GM23338 (cell line): ENCODE results near the gene RGL2. TPM values are rescaled to one million over a fixed set of nuclear protein-coding genes. Genes with fewer than 3 reads are reported as not detected.

Source experiments
- CREB1 ChIP-seq: fragments of 250-450 bp; sonication (Bioruptor Pico); IDR thresholded peaks from 2 replicates; pipeline ENCODE4 v1.5.0; 2020; ENCODE audit warnings: low read depth, mild to moderate bottlenecking, moderate library complexity
- EZH2 ChIP-seq: fragments of 200-600 bp; sonication (generic); IDR thresholded peaks from one replicate; pipeline ENCODE4 v1.8.0; 2017; ENCODE audit warnings: antibody characterized with exemption, mild to moderate bottlenecking, low read depth; ENCODE audit not compliant: unreplicated experiment
- EZH2phosphoT487 ChIP-seq: fragments of 200-600 bp; sonication (generic); IDR thresholded peaks from one replicate; pipeline ENCODE4 v1.8.1; 2018; ENCODE audit warnings: antibody characterized with exemption; ENCODE audit not compliant: unreplicated experiment
- JUNB ChIP-seq: IDR thresholded peaks from one replicate; pipeline ENCODE4 v1.6.1; 2016; ENCODE audit warnings: antibody characterized with exemption; ENCODE audit not compliant: unreplicated experiment
- STAT1 ChIP-seq: IDR thresholded peaks from one replicate; pipeline ENCODE4 v1.6.1; 2016; ENCODE audit warnings: antibody characterized with exemption; ENCODE audit not compliant: unreplicated experiment
- polyA plus RNA-seq: library from polyadenylated mRNA; unstranded; fragments of >200 nt; fragmentation: Nextera tagmentation; extraction: Ambion mirVana; gene quantifications from 2 replicates; pipeline ENCODE4 v1.2.1, GENCODE V29; 2016
- total RNA-seq: library from RNA; depleted of rRNA; stranded (reverse); fragments of >200 nt; shearing (Covaris generic); gene quantifications from 2 replicates; pipeline ENCODE4 v1.2.3, GENCODE V29; 2014
- TF ChIP-seq, protein P1 (sequence below): fragments of 250-450 bp; sonication (Bioruptor Pico); IDR thresholded peaks from 2 replicates; pipeline ENCODE4 v1.5.0; 2020; ENCODE audit warnings: mild to moderate bottlenecking, moderate library complexity
- TF ChIP-seq, protein P2 (sequence below), 2 experiments: fragments of 200-600 bp in 1 of 2; sonication (generic) in 1 of 2; conservative IDR thresholded peaks; 2 replicates each; pipeline versions ENCODE4 v1.5.1 to v1.6.1; 2016 to 2017; ENCODE audit warnings: antibody characterized with exemption in 2 of 2, low read depth in 2 of 2, mild to moderate bottlenecking in 2 of 2, moderate library complexity in 1 of 2

Gene RGL2
- total and polyA plus RNA-seq, 2 experiments from 2014 or later: 28.0 to 52.2 TPM

DNA sequence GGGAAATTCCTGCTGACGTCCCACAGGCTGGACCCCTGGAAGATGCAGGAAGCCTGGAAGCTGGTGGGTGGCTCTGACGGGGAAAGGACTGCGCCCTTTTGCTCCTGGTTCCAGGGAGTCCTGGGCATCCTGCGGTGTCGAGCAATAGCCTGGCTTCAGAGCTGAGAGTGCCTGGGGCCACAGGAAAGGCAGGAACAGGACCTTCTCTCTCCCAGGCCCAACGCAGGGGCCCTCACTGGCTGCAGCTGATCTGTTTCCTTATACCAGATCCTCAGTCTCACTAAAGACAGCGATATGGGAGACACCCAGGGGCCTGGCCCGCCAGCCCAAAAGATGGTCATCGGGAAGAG, 20.4 kb downstream of the RGL2 start (continued):
- TF ChIP-seq, protein P1, sequence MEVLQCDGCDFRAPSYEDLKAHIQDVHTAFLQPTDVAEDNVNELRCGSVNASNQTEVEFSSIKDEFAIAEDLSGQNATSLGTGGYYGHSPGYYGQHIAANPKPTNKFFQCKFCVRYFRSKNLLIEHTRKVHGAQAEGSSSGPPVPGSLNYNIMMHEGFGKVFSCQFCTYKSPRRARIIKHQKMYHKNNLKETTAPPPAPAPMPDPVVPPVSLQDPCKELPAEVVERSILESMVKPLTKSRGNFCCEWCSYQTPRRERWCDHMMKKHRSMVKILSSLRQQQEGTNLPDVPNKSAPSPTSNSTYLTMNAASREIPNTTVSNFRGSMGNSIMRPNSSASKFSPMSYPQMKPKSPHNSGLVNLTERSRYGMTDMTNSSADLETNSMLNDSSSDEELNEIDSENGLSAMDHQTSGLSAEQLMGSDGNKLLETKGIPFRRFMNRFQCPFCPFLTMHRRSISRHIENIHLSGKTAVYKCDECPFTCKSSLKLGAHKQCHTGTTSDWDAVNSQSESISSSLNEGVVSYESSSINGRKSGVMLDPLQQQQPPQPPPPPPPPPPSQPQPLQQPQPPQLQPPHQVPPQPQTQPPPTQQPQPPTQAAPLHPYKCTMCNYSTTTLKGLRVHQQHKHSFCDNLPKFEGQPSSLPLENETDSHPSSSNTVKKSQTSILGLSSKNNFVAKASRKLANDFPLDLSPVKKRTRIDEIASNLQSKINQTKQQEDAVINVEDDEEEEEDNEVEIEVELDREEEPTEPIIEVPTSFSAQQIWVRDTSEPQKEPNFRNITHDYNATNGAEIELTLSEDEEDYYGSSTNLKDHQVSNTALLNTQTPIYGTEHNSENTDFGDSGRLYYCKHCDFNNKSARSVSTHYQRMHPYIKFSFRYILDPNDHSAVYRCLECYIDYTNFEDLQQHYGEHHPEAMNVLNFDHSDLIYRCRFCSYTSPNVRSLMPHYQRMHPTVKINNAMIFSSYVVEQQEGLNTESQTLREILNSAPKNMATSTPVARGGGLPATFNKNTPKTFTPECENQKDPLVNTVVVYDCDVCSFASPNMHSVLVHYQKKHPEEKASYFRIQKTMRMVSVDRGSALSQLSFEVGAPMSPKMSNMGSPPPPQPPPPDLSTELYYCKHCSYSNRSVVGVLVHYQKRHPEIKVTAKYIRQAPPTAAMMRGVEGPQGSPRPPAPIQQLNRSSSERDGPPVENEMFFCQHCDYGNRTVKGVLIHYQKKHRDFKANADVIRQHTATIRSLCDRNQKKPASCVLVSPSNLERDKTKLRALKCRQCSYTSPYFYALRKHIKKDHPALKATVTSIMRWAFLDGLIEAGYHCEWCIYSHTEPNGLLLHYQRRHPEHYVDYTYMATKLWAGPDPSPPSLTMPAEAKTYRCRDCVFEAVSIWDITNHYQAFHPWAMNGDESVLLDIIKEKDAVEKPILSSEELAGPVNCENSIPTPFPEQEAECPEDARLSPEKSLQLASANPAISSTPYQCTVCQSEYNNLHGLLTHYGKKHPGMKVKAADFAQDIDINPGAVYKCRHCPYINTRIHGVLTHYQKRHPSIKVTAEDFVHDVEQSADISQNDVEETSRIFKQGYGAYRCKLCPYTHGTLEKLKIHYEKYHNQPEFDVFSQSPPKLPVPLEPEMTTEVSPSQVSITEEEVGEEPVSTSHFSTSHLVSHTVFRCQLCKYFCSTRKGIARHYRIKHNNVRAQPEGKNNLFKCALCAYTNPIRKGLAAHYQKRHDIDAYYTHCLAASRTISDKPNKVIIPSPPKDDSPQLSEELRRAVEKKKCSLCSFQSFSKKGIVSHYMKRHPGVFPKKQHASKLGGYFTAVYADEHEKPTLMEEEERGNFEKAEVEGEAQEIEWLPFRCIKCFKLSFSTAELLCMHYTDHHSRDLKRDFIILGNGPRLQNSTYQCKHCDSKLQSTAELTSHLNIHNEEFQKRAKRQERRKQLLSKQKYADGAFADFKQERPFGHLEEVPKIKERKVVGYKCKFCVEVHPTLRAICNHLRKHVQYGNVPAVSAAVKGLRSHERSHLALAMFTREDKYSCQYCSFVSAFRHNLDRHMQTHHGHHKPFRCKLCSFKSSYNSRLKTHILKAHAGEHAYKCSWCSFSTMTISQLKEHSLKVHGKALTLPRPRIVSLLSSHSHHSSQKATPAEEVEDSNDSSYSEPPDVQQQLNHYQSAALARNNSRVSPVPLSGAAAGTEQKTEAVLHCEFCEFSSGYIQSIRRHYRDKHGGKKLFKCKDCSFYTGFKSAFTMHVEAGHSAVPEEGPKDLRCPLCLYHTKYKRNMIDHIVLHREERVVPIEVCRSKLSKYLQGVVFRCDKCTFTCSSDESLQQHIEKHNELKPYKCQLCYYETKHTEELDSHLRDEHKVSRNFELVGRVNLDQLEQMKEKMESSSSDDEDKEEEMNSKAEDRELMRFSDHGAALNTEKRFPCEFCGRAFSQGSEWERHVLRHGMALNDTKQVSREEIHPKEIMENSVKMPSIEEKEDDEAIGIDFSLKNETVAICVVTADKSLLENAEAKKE (CRISPR knock-in tag): no peak
- TF ChIP-seq EZH2phosphoT487 (no peak), JUNB (no peak), EZH2 (no peak), STAT1 (no peak), CREB1 (CRISPR knock-in tag) (no peak)
- TF ChIP-seq, protein P2, sequence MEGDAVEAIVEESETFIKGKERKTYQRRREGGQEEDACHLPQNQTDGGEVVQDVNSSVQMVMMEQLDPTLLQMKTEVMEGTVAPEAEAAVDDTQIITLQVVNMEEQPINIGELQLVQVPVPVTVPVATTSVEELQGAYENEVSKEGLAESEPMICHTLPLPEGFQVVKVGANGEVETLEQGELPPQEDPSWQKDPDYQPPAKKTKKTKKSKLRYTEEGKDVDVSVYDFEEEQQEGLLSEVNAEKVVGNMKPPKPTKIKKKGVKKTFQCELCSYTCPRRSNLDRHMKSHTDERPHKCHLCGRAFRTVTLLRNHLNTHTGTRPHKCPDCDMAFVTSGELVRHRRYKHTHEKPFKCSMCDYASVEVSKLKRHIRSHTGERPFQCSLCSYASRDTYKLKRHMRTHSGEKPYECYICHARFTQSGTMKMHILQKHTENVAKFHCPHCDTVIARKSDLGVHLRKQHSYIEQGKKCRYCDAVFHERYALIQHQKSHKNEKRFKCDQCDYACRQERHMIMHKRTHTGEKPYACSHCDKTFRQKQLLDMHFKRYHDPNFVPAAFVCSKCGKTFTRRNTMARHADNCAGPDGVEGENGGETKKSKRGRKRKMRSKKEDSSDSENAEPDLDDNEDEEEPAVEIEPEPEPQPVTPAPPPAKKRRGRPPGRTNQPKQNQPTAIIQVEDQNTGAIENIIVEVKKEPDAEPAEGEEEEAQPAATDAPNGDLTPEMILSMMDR (conservative IDR thresholded peaks at IDR 0.05; ENCODE audit: low read depth in 2 of 2): no peak
